GM12801 (cell line): ENCODE measurements around the gene LIPA.

Experiments used
- CTCF ChIP-seq: IDR thresholded peaks from one replicate; pipeline ENCODE4 v1.5.1; 2011; ENCODE audit warnings: control low read depth; ENCODE audit not compliant: insufficient read length; ENCODE audit errors: extremely low read depth

Gene LIPA

GRCh38 chr10:89256340-89256739 is 4.8 kb upstream of the LIPA start:
- no peak for TF ChIP-seq CTCF

GRCh38 chr10:89255793-89256192 is 4.2 kb upstream of the LIPA start:
- no peak for TF ChIP-seq CTCF

GRCh38 chr10:89252225-89252585 is 630 bp upstream of the LIPA start:
- TF ChIP-seq CTCF, result no peak

- no peak for TF ChIP-seq CTCF
These were observed 638 bp downstream of the LIPA start for GRCh38 chr10:89250865-89251408.

- TF ChIP-seq CTCF, result no peak
These were observed 2.6 kb downstream of the LIPA start for GRCh38 chr10:89248990-89249389.

- TF ChIP-seq CTCF, result no peak
These were observed 5.8 kb downstream of the LIPA start for GRCh38 chr10:89245802-89246201.

- no peak for TF ChIP-seq CTCF
These were observed 8.6 kb downstream of the LIPA start for GRCh38 chr10:89242840-89243568.
